Peyer's patch (tissue), 4 donors: ENCODE results near the gene KRT13.

Experiments
- CTCF ChIP-seq, 6 experiments: fragments of 450-650 bp in 4 of 6; fragments of 200-600 bp in 2 of 6; sonication (generic) in 1 of 6; IDR thresholded peaks; one replicate each; pipeline ENCODE4 v1.5.1; 2017 to 2019; ENCODE audit warnings: antibody characterized with exemption in 6 of 6, mild to moderate bottlenecking in 3 of 6, moderate library complexity in 1 of 6
- POLR2A ChIP-seq, 2 donors: fragments of 450-650 bp; IDR thresholded peaks; one replicate each; pipeline ENCODE4 v1.5.1; 2017; ENCODE audit warnings: antibody characterized with exemption in 2 of 2, mild to moderate bottlenecking in 2 of 2, moderate library complexity in 2 of 2

- TF ChIP-seq CTCF (IDR thresholded peaks at IDR 0.05) = no peak
- TF ChIP-seq POLR2A (IDR thresholded peaks at IDR 0.05) = no peak
Observed at GRCh38 chr17:41518789-41519449, 13.5 kb upstream of the KRT13 start, which contains the start of gene KRT15.
